Measurements from ENCODE around the gene ZNF80.

ZNF80 gene

DNA sequence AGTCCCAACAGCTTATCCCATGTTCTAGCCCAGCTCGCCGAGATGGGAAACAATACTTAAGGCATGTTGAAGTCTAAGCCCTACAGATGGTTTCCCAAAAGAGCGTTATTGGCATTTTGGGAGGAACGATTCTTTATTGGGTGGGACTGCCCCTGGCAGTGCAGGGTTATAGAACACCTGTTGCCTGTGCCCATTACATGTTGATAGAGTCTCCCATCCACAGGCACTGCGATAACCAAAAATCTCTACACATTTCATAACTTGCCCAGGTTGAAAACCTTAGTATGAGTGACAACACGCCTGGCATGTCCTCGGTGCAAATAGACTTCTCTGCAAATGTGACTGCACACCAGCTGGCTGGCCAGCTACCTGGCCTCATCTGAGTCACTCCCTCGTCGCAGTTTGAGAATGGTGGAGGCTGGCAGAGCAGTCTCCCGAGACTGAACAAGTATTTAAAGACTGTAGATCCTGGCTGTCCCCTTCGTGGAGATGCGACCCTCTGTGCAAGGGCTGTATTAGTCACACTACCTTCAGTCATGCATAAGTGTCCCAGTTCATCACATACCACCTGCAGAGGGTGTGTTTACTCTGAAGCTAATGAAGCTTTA is 18.7 kb downstream of the ZNF80 start:
- Histone ChIP-seq H3K27me3 (ENCODE audit: insufficient read depth, poor library complexity, severe bottlenecking) (peaks cover 5% of the 10 kb centered on the region), H3K4me3 (replicated peaks; ENCODE audit: insufficient read depth, low read length) (no peak overlapping the region), H3K27ac (replicated peaks) (no peak overlapping the region)
- TF ChIP-seq GABPA (IDR thresholded peaks at IDR 0.05; ENCODE audit: low read depth) (no peak), POLR2AphosphoS5 (IDR thresholded peaks at IDR 0.05; ENCODE audit: low read depth) (no peak), SPI1 (IDR thresholded peaks at IDR 0.05; ENCODE audit: borderline replicate concordance, low read depth) (no peak)
- TF ChIP-seq, protein P1, sequence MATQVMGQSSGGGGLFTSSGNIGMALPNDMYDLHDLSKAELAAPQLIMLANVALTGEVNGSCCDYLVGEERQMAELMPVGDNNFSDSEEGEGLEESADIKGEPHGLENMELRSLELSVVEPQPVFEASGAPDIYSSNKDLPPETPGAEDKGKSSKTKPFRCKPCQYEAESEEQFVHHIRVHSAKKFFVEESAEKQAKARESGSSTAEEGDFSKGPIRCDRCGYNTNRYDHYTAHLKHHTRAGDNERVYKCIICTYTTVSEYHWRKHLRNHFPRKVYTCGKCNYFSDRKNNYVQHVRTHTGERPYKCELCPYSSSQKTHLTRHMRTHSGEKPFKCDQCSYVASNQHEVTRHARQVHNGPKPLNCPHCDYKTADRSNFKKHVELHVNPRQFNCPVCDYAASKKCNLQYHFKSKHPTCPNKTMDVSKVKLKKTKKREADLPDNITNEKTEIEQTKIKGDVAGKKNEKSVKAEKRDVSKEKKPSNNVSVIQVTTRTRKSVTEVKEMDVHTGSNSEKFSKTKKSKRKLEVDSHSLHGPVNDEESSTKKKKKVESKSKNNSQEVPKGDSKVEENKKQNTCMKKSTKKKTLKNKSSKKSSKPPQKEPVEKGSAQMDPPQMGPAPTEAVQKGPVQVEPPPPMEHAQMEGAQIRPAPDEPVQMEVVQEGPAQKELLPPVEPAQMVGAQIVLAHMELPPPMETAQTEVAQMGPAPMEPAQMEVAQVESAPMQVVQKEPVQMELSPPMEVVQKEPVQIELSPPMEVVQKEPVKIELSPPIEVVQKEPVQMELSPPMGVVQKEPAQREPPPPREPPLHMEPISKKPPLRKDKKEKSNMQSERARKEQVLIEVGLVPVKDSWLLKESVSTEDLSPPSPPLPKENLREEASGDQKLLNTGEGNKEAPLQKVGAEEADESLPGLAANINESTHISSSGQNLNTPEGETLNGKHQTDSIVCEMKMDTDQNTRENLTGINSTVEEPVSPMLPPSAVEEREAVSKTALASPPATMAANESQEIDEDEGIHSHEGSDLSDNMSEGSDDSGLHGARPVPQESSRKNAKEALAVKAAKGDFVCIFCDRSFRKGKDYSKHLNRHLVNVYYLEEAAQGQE (IDR thresholded peaks at IDR 0.05; ENCODE audit: insufficient replicate concordance, low read depth), result no peak
- TF ChIP-seq, protein P2, sequence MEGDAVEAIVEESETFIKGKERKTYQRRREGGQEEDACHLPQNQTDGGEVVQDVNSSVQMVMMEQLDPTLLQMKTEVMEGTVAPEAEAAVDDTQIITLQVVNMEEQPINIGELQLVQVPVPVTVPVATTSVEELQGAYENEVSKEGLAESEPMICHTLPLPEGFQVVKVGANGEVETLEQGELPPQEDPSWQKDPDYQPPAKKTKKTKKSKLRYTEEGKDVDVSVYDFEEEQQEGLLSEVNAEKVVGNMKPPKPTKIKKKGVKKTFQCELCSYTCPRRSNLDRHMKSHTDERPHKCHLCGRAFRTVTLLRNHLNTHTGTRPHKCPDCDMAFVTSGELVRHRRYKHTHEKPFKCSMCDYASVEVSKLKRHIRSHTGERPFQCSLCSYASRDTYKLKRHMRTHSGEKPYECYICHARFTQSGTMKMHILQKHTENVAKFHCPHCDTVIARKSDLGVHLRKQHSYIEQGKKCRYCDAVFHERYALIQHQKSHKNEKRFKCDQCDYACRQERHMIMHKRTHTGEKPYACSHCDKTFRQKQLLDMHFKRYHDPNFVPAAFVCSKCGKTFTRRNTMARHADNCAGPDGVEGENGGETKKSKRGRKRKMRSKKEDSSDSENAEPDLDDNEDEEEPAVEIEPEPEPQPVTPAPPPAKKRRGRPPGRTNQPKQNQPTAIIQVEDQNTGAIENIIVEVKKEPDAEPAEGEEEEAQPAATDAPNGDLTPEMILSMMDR (IDR thresholded peaks at IDR 0.05; ENCODE audit: insufficient read depth, low read length), result no peak
- DNase-seq (ENCODE audit: low read depth in 1 of 2, low spot score in 1 of 2), result no peak

DNA sequence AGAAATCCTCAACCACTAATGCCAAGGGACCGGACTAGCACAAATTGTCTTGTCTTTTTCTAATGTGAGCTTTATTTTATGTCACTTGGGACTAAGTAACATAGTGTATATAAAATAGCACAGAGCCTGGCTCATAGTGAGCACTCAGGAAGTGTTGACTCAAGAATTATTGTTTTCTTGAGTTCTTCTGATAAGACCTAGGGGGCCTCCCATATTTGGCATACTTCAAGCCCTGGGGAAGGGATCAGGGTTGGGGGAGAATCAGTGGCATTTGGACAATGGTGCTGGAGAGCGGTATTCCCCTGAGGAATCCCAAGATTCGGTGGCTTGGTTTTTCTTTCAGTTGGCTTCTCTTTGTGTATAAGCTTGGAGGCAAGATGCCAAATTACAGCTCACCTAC is 19.4 kb downstream of the ZNF80 start:
- DNase-seq (ENCODE audit: low read depth in 1 of 2, low spot score in 1 of 2), result no peak
- no peak overlapping the region for H3K27ac ChIP-seq (replicated peaks)
- TF ChIP-seq SPI1 (IDR thresholded peaks at IDR 0.05; ENCODE audit: borderline replicate concordance, low read depth) (no peak), POLR2AphosphoS5 (IDR thresholded peaks at IDR 0.05; ENCODE audit: low read depth) (no peak), GABPA (IDR thresholded peaks at IDR 0.05; ENCODE audit: low read depth) (no peak)
- TF ChIP-seq, protein P2 (IDR thresholded peaks at IDR 0.05; ENCODE audit: insufficient read depth, low read length), result no peak
- TF ChIP-seq, protein P1 (IDR thresholded peaks at IDR 0.05; ENCODE audit: insufficient replicate concordance, low read depth), result no peak

DNA sequence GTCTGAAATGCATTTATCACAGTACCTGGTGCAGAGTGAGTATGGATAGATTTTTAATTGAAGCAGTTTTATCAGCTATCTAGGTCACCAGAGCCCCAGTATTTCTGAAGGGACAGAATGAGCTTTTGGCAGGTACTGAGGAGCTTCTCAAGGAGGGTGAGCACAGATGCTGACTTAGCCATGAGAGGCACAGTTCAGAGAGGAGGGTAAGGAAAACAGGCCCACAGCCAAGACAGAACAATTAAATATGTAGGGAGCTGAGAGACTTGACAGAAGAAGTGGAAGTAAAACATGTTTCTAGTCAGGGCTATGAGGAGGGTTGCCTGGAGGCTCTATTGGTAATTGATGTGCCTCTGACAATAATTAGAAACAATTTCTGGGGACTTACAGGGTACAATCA is 20.1 kb downstream of the ZNF80 start:
- Histone ChIP-seq H3K27ac (replicated peaks) (no peak overlapping the region), H3K4me3 (replicated peaks; ENCODE audit: insufficient read depth, low read length) (no peak overlapping the region), H3K27me3 (ENCODE audit: insufficient read depth, poor library complexity, severe bottlenecking) (peaks cover 5% of the 10 kb centered on the region)
- TF ChIP-seq SPI1 (IDR thresholded peaks at IDR 0.05; ENCODE audit: borderline replicate concordance, low read depth), result no peak
- TF ChIP-seq POLR2AphosphoS5 (IDR thresholded peaks at IDR 0.05; ENCODE audit: low read depth), result no peak
- TF ChIP-seq, protein P1 (IDR thresholded peaks at IDR 0.05; ENCODE audit: insufficient replicate concordance, low read depth), result no peak
- no peak for TF ChIP-seq GABPA (IDR thresholded peaks at IDR 0.05; ENCODE audit: low read depth)
- TF ChIP-seq, protein P2 (IDR thresholded peaks at IDR 0.05; ENCODE audit: insufficient read depth, low read length), result no peak
- no peak for DNase-seq (ENCODE audit: low read depth in 1 of 2, low spot score in 1 of 2)

More for the DNA sequence above, 19.4 kb downstream of the ZNF80 start:
- Histone ChIP-seq H3K27me3 (ENCODE audit: insufficient read depth, poor library complexity, severe bottlenecking) (peaks cover 5% of the 10 kb centered on the region), H3K4me3 (replicated peaks; ENCODE audit: insufficient read depth, low read length) (no peak overlapping the region)

Data from HL-60 (cell line).